Upper lobe of right lung (tissue), 1 donor: ENCODE measurements around the gene KPNB1. TPM values are rescaled to one million over a fixed set of nuclear protein-coding genes. Genes with fewer than 3 reads are reported as not detected.

Experiments used
- ATAC-seq: fragments of 200-7000 bp; cut with Tn5 transposase; one replicate; pipeline ENCODE4 v1.9.1; 2020; ENCODE audit warnings: mild to moderate bottlenecking, moderate library complexity
- DNase-seq: peaks from one replicate; pipeline ENCODE4 v3.0.0-alpha.2; 2020
- H3K27ac ChIP-seq: fragments of 200-600 bp; one replicate; pipeline ENCODE4 v1.8.0; 2022
- H3K27me3 ChIP-seq: fragments of 200-600 bp; one replicate; pipeline ENCODE4 v1.8.0; 2022; ENCODE audit warnings: mild to moderate bottlenecking
- H3K36me3 ChIP-seq: fragments of 200-600 bp; one replicate; pipeline ENCODE4 v1.8.0; 2022
- H3K4me1 ChIP-seq: fragments of 200-600 bp; one replicate; pipeline ENCODE4 v1.8.0; 2022
- H3K4me3 ChIP-seq: fragments of 200-600 bp; one replicate; pipeline ENCODE4 v1.8.0; 2022; ENCODE audit warnings: mild to moderate bottlenecking
- H3K9me3 ChIP-seq: fragments of 200-600 bp; one replicate; pipeline ENCODE4 v1.8.0; 2022
- CTCF ChIP-seq: fragments of 200-600 bp; IDR thresholded peaks from one replicate; pipeline ENCODE4 v1.8.0; 2022; ENCODE audit warnings: antibody characterized with exemption
- intact Hi-C: fragments of 100-400 bp; cut with DNase I; formaldehyde crosslinking; loops from one replicate; pipeline ENCODE4 v1.11.0; 2022
- total RNA-seq: library from RNA; stranded (reverse); fragmentation: NEBNext Ultra II Directional; extraction: Animal tissue kit (Norgen Biotek cat#: 25700); gene quantifications from one replicate; pipeline ENCODE4 v1.2.1, GENCODE V29; 2021
- donor health status: DM: no; HTN: yes; CAD: no; lungs with severe emphysema.

The KPNB1 gene
- total RNA-seq, 1 donor from 2014 or later: 196 TPM

- Histone ChIP-seq H3K4me3 (no peak overlapping the region), H3K4me1 (peaks cover 23% of the 10 kb centered on the region), H3K9me3 (no peaks in the 10 kb centered on the region), H3K27ac (no peak overlapping the region), H3K36me3 (no peaks in the 10 kb centered on the region), H3K27me3 (no peaks in the 10 kb centered on the region)
- TF ChIP-seq CTCF: no peak
- intact Hi-C loops: no loop called here
- DNase-seq: peak; percentile 33
- no peak for ATAC-seq
Observed at GRCh38 chr17:47705536-47706530, 56.1 kb downstream of the KPNB1 start.

DNA sequence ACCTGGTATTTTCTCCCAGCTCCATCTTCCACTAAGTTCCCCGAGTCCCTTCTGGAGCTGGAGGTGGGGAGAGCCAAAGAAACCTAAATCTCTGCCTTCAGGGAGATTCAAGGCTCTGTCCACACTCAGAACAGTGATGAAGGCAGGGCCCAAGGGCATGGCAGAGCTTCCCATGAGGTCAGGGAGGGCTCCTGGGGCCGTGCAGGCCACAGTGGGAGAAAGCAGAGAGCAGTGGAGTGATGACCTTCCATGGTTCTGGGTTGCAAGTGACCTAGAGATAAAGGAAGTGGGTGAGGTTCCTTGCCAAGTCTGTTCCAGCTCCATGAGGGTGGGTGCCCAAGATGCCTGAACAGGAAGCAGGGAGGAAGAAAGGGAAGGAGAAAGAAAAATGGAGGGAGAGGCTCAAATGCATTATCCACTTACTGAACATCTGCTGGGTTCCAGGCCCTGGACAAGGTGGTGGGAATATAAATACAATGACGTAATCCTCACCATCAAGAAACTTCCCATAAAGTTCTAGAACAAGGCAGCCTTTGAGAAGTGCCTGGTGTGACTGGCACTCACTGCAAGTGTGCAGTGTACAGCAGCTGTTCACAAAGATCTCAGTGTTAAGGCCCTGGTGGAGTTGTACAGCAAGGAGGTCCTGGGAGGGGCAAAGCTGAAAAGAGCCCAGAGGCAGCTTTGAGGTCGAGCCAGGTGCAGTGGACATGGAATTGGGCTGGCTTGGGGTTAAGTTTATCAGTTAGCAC, 57.5 kb downstream of the KPNB1 start:
- Histone ChIP-seq H3K9me3 (no peaks in the 10 kb centered on the region), H3K27me3 (no peaks in the 10 kb centered on the region), H3K4me1 (peaks cover 23% of the 10 kb centered on the region), H3K36me3 (no peaks in the 10 kb centered on the region), H3K27ac (no peak overlapping the region), H3K4me3 (no peak overlapping the region)
- intact Hi-C loops: no loop called here
- TF ChIP-seq CTCF: no peak
- ATAC-seq (no peak), DNase-seq (peak; percentile 28)

GRCh38 chr17:47707884-47708283, 58.2 kb downstream of the KPNB1 start:
- peak; percentile 22 for DNase-seq
- Histone ChIP-seq H3K4me3 (no peak overlapping the region), H3K27ac (no peak overlapping the region), H3K27me3 (no peaks in the 10 kb centered on the region), H3K36me3 (no peaks in the 10 kb centered on the region), H3K9me3 (no peaks in the 10 kb centered on the region), H3K4me1 (peaks cover 22% of the 10 kb centered on the region)
- intact Hi-C loops: no loop called here
- no peak for TF ChIP-seq CTCF
- ATAC-seq: no peak

- DNase-seq: no peak
- no peak for TF ChIP-seq CTCF
- H3K36me3 ChIP-seq: no peaks in the 10 kb centered on the region
- H3K27ac ChIP-seq: no peak overlapping the region
- peaks cover 19% of the 10 kb centered on the region for H3K4me1 ChIP-seq
- no peaks in the 10 kb centered on the region for H3K27me3 ChIP-seq
- H3K4me3 ChIP-seq: peak overlapping the region; percentile 23
- no peaks in the 10 kb centered on the region for H3K9me3 ChIP-seq
- ATAC-seq: no peak
- intact Hi-C loops: no loop called here
Observed at GRCh38 chr17:47708312-47708863, 58.7 kb downstream of the KPNB1 start.

DNA sequence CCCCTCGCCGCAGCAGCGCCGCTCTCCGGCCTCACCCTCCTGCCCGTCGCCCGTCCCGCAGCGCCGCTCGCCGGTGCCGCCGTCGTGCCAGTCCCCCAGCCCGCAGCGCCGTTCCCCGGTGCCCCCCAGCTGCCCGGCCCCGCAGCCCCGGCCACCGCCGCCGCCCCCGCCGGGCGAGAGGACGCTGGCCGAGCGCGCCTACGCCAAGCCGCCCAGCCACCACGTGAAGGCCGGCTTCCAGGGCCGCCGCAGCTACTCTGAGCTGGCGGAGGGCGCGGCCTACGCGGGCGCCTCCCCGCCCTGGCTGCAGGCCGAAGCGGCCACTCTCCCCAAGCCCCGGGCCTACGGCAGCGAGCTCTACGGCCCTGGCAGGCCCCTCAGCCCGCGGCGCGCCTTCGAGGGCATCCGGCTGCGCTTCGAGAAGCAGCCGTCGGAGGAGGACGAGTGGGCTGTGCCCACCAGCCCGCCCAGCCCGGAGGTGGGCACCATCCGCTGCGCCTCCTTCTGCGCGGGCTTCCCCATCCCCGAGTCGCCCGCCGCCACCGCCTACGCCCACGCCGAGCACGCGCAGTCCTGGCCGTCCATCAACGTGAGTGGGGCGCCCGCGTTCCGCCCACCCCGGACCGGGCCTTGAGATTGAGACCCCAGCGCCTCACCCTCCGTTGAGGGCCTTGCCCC, 59.3 kb downstream of the KPNB1 start:
- H3K9me3 ChIP-seq: no peaks in the 10 kb centered on the region
- intact Hi-C loops: no loop called here
- TF ChIP-seq CTCF: no peak
- no peaks in the 10 kb centered on the region for H3K36me3 ChIP-seq
- DNase-seq: no peak
- no peaks in the 10 kb centered on the region for H3K27me3 ChIP-seq
- no peak overlapping the region for H3K27ac ChIP-seq
- peak; percentile 74 for ATAC-seq
- peaks cover 15% of the 10 kb centered on the region for H3K4me1 ChIP-seq
- peak overlapping the region; percentile 23 for H3K4me3 ChIP-seq
